ENCODE results near the gene SENP6. TPM values are rescaled to one million over a fixed set of nuclear protein-coding genes. Genes with fewer than 3 reads are reported as not detected.

SENP6 gene
- total RNA-seq, 1 experiment from 2014 or later: 116 TPM

GRCh38 chr6:75643173-75643572 is 41.5 kb downstream of the SENP6 start:
- no peak overlapping the region for H2BK12ac ChIP-seq (ENCODE audit: insufficient read length, low read depth, low read length)
- H3K27me3 ChIP-seq (ENCODE audit: insufficient read depth, low read length): no peaks in the 10 kb centered on the region
- H3T11ph ChIP-seq (ENCODE audit: low read length): no peak overlapping the region
- H4K20me1 ChIP-seq (ENCODE audit: control insufficient read depth, insufficient read depth, insufficient read length): no peaks in the 10 kb centered on the region
- H3K4ac ChIP-seq (ENCODE audit: low read depth, low read length): no peak overlapping the region
- 0 out of 2 replicates have a peak, but pooled peaks cover 2% of the 10 kb centered on the region for H3K79me2 ChIP-seq (ENCODE audit: insufficient read depth, low read length)
- no peak overlapping the region for H3K23ac ChIP-seq (ENCODE audit: insufficient read length, low read depth, low read length)
- H3K14ac ChIP-seq (ENCODE audit: insufficient read depth, low read length): no peak overlapping the region
- no peaks in the 10 kb centered on the region for H3K23me2 ChIP-seq (ENCODE audit: insufficient read length, low read depth, low read length, poor library complexity, severe bottlenecking)
- no peak overlapping the region for H3K56ac ChIP-seq (ENCODE audit: insufficient read length, low read depth, low read length)
- no peak overlapping the region for H3K18ac ChIP-seq (ENCODE audit: insufficient read length, low read depth, low read length)
- no peaks in the 10 kb centered on the region for H3K4me1 ChIP-seq (ENCODE audit: insufficient read depth, low read length)
- H2BK15ac ChIP-seq (ENCODE audit: low read depth, low read length): no peak overlapping the region
- no peak for TF ChIP-seq CTCF (conservative IDR thresholded peaks at IDR 0.05)
- H3K9me3 ChIP-seq (ENCODE audit: control insufficient read depth, low read depth, low read length): no peaks in the 10 kb centered on the region
- H3K27ac ChIP-seq (ENCODE audit: insufficient read length, low read depth, low read length): no peak overlapping the region
- H2AFZ ChIP-seq (ENCODE audit: low read length): no peak overlapping the region
- no peak overlapping the region for H3K9ac ChIP-seq (ENCODE audit: extremely low read depth, insufficient read length, low read length)
- no peak overlapping the region for H2AK5ac ChIP-seq (ENCODE audit: insufficient read length, low read length)
- no peak overlapping the region for H3K4me3 Mint-ChIP-seq
- H3K9me3 Mint-ChIP-seq: no peaks in the 10 kb centered on the region
- no peak overlapping the region for H3K4me2 ChIP-seq (ENCODE audit: insufficient read depth, insufficient read length, low read length)
- H4K91ac ChIP-seq (ENCODE audit: insufficient read length, low read depth, low read length): no peak overlapping the region
- peaks cover 7 to 8% of the 10 kb centered on the region in 2 experiments for H3K4me1 Mint-ChIP-seq
- H2BK5ac ChIP-seq (ENCODE audit: insufficient read length, low read length): no peak overlapping the region
- WGBS (ENCODE audit: extremely low coverage, insufficient read length, low lambda C conversion rate): no CpG with 5 or more reads among the region's 1 CpG
- H2BK120ac ChIP-seq (ENCODE audit: low read depth, low read length, poor library complexity, severe bottlenecking): no peak overlapping the region
- H3K36me3 Mint-ChIP-seq (ENCODE audit: insufficient read depth in 1 of 3, low read depth in 3 of 3): peaks cover 16 to 56% (median 33%) of the 10 kb centered on the region in 3 experiments
- H3K27me3 Mint-ChIP-seq (ENCODE audit: low read depth): no peaks in the 10 kb centered on the region
- no peak for DNase-seq
- no peaks in the 10 kb centered on the region for H3K79me1 ChIP-seq (ENCODE audit: insufficient read depth, low read depth, low read length, poor library complexity, severe bottlenecking)
- H4K5ac ChIP-seq (ENCODE audit: insufficient read length, low read depth, low read length): no peak overlapping the region
- peak overlapping the region in 1 of 3 experiments; percentile 26; a peak in 1 of 7 replicates for H3K27ac Mint-ChIP-seq
- H2BK20ac ChIP-seq (ENCODE audit: low read depth, low read length, poor library complexity, severe bottlenecking): no peak overlapping the region
- no peak overlapping the region for H4K8ac ChIP-seq (replicated peaks; ENCODE audit: insufficient read length, low read depth, low read length)

Measured in H9 (cell line).